MCF 10A (cell line): Measurements from ENCODE around the gene INAFM1. TPM values are rescaled to one million over a fixed set of nuclear protein-coding genes. Genes with fewer than 3 reads are reported as not detected.

Source experiments
- BruUV-seq: library from RNA; stranded (reverse); fragments of 400-500 nt; replicated peaks from 2 replicates; lab custom pipeline; 2021; lab: Mats Ljungman, UMichigan
- CTCF ChIA-PET: fragments of 300-600 bp; sonication (Branson Sonifier 250); formaldehyde crosslinking; extraction: SDS; loops from one replicate; lab custom pipeline; 2021; ENCODE audit warnings: antibody characterized with exemption, inconsistent platforms; lab: Yijun Ruan, JAX
- POLR2A ChIA-PET: fragments of 300-600, 350-650 bp; sonication (Branson Sonifier 250); formaldehyde crosslinking; extraction: SDS; loops from one replicate; lab custom pipeline; 2020; ENCODE audit warnings: antibody characterized with exemption, inconsistent platforms; lab: Yijun Ruan, JAX
- DNase-seq: peaks from one replicate; pipeline ENCODE4 v3.0.0-alpha.2; 2018; ENCODE audit not compliant: unreplicated experiment
- H3K27ac Mint-ChIP-seq: one replicate; pipeline ENCODE4 v1.8.0; 2022; ENCODE audit warnings: mild to moderate bottlenecking, low read depth, mixed read lengths; ENCODE audit not compliant: unreplicated experiment
- H3K27me3 Mint-ChIP-seq: one replicate; pipeline ENCODE4 v1.8.0; 2022; ENCODE audit warnings: mixed read lengths; ENCODE audit not compliant: insufficient read depth, unreplicated experiment
- H3K36me3 Mint-ChIP-seq: one replicate; pipeline ENCODE4 v1.8.0; 2022; ENCODE audit warnings: mild to moderate bottlenecking, moderate library complexity, mixed read lengths; ENCODE audit not compliant: insufficient read depth, unreplicated experiment
- H3K4me1 Mint-ChIP-seq: one replicate; pipeline ENCODE4 v1.8.0; 2022; ENCODE audit warnings: mixed read lengths; ENCODE audit not compliant: insufficient read depth, unreplicated experiment
- H3K4me3 Mint-ChIP-seq: one replicate; pipeline ENCODE4 v1.8.0; 2022; ENCODE audit warnings: mild to moderate bottlenecking, moderate library complexity, mixed read lengths; ENCODE audit not compliant: unreplicated experiment
- H3K9me3 Mint-ChIP-seq: one replicate; pipeline ENCODE4 v1.8.0; 2022; ENCODE audit warnings: mixed read lengths; ENCODE audit not compliant: unreplicated experiment
- CTCF ChIP-seq: fragments of 200-600 bp; IDR thresholded peaks from one replicate; pipeline ENCODE4 v1.8.0; 2022; ENCODE audit warnings: antibody characterized with exemption, mild to moderate bottlenecking; ENCODE audit not compliant: unreplicated experiment
- intact Hi-C: fragments of 100-400 bp; cut with micrococcal nuclease; formaldehyde crosslinking; loops from 2 replicates; pipeline ENCODE4 v1.14.1; 2022
- total RNA-seq: library from RNA; stranded (reverse); gene quantifications from 2 replicates; pipeline ENCODE4 v1.2.3, GENCODE V29; 2022

INAFM1 gene
- total RNA-seq, 1 experiment from 2014 or later: 16.8 TPM

DNA sequence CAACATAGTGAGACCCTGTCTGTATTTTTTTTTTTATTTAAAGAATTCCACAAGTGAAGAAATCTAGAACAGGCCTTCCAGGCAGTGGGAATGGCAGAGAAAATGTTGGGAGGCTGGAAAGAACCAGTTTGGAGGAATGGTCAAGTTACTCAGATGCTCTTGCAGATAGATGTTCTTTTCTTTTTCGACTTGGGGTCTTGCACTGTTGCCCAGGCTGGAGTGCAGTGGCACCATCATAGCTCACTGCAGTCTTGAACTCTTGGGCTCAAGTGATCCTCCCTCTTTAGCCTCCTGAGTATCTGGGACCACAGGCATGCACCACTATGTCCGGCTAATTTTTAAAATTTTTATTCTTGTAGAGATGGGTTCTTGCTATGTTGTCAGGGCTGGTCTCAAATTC, 35.6 kb downstream of the INAFM1 start:
- CTCF ChIA-PET: no interaction called here
- Mint-ChIP-seq H3K27ac (no peak overlapping the region), H3K27me3 (no peaks in the 10 kb centered on the region), H3K4me1 (peaks cover 36% of the 10 kb centered on the region), H3K4me3 (no peak overlapping the region), H3K36me3 (peaks cover 7% of the 10 kb centered on the region), H3K9me3 (no peaks in the 10 kb centered on the region)
- POLR2A ChIA-PET: interaction anchor here (0.5 to 1.0 kb wide), 2 partner anchors 12 to 1189 kb away, joined by 3 to 4 read pairs; no protein-coding TSS in a partner anchor
- intact Hi-C loops: no loop called here
- BruUV-seq: no TSS peak
- no peak for DNase-seq
- TF ChIP-seq CTCF: no peak

DNA sequence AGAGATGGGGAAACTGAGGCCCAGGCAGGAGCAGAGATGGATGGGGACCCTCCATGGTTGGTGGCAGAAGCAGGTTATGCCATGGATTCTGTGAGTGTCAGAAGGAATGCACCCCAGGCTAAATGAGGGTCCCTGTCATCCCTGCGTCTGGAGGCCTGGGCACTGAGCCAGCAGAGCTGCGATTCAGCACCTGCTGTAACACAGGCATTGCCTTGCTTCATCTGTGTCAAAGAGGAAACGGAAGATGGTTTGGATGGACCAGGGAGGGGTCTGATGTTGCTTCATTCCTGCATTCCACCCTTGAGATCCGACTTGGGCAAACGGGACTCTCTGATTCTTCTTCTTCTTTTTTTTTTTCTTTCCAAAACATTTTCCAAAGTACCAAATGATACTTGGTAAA, 36.1 kb downstream of the INAFM1 start:
- Mint-ChIP-seq H3K36me3 (peaks cover 7% of the 10 kb centered on the region), H3K27ac (no peak overlapping the region), H3K4me1 (peaks cover 38% of the 10 kb centered on the region), H3K9me3 (no peaks in the 10 kb centered on the region), H3K4me3 (no peak overlapping the region), H3K27me3 (no peaks in the 10 kb centered on the region)
- CTCF ChIA-PET: interaction anchor here (1.5 kb wide), 1 partner anchor 26 kb away, joined by 3 read pairs; no protein-coding TSS in a partner anchor
- no peak for TF ChIP-seq CTCF
- peak; percentile 94 for DNase-seq
- POLR2A ChIA-PET: interaction anchor here (1.0 kb wide), 1 partner anchor 13 kb away, joined by 4 read pairs; no protein-coding TSS in a partner anchor
- intact Hi-C loops: no loop called here
- BruUV-seq: no TSS peak

DNA sequence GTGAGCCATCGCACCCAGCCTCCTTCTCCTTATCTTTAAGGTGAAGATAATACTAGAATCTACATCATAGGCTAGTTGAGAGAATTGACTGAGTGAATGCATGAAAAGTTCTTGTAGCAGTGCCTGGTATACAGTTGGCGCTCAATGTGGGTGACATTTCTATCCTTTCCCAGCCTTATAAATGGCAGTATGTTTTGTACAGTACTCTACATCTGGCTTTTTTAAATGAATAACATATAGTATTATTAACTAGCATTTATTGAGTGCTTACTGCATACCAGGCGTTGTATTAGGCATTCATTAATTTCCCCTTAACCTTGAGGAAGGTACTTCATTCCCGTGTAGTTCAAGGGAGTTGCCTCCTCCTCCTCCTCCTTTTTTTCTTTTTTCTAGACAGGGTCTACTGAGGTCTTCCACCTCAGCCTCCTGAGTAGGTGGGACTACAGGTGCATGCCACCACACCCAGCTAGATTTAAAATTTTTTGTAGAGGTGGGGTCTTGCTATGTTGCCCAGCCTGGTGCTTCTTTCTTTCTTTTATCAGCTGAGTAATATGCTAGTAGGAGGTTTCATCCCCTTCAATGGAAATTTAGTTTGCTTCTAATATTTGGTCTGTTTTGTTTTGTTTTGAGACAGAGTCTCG, 37.8 kb downstream of the INAFM1 start:
- ChIA-PET POLR2A (interaction anchor here (1.6 to 1.9 kb wide), 2 partner anchors 8 to 36 kb away, joined by 4 to 6 read pairs; partner anchors contain the start of gene DHX34), CTCF (interaction anchor here (0.6 to 1.5 kb wide), 4 partner anchors 28 to 1754 kb away, joined by 3 to 4 read pairs (median 4); no protein-coding TSS in a partner anchor)
- BruUV-seq: no TSS peak
- Mint-ChIP-seq H3K36me3 (peaks cover 7% of the 10 kb centered on the region), H3K4me3 (no peak overlapping the region), H3K27me3 (no peaks in the 10 kb centered on the region), H3K27ac (no peak overlapping the region), H3K4me1 (peaks cover 36% of the 10 kb centered on the region), H3K9me3 (no peaks in the 10 kb centered on the region)
- TF ChIP-seq CTCF: no peak
- intact Hi-C loops: no loop called here
- DNase-seq: no peak

- Mint-ChIP-seq H3K27ac (peak overlapping the region; percentile 20), H3K9me3 (no peaks in the 10 kb centered on the region), H3K36me3 (peaks cover 7% of the 10 kb centered on the region), H3K4me1 (peaks cover 35% of the 10 kb centered on the region), H3K4me3 (no peak overlapping the region), H3K27me3 (no peaks in the 10 kb centered on the region)
- no peak for DNase-seq
- intact Hi-C loops: no loop called here
- ChIA-PET POLR2A (interaction anchor here (0.7 to 1.6 kb wide), 3 partner anchors 9 to 23 kb away, joined by 3 to 4 read pairs (median 3); no protein-coding TSS in a partner anchor), CTCF (interaction anchor here (1.9 kb wide), 1 partner anchor 9 kb away, joined by 9 read pairs; no protein-coding TSS in a partner anchor)
- no TSS peak for BruUV-seq
- no peak for TF ChIP-seq CTCF
Measured at GRCh38 chr19:47313754-47314295, 39.1 kb downstream of the INAFM1 start.
